IPS-18a (cell line): ENCODE measurements around the gene TNIK.
"Not testable (repeated sequence)": the region's sequence is repeated elsewhere in the genome, so short reads cannot be mapped to it uniquely, and the experiment has no call there.

Experiments
- H3K27ac ChIP-seq: one replicate; pipeline ENCODE4 v1.5.1; 2013; ENCODE audit warnings: low read length
- H3K27me3 ChIP-seq: one replicate; pipeline ENCODE4 v1.6.1; 2013; ENCODE audit warnings: mild to moderate bottlenecking, low read length; ENCODE audit not compliant: control insufficient read depth, insufficient read depth
- H3K36me3 ChIP-seq: one replicate; pipeline ENCODE4 v1.6.1; 2013; ENCODE audit warnings: low read depth, low read length; ENCODE audit not compliant: control insufficient read depth
- H3K4me1 ChIP-seq: one replicate; pipeline ENCODE4 v1.6.1; 2013; ENCODE audit warnings: low read depth, low read length; ENCODE audit not compliant: control insufficient read depth
- H3K4me3 ChIP-seq: one replicate; pipeline ENCODE4 v1.5.1; 2013; ENCODE audit warnings: low read length
- H3K9ac ChIP-seq: one replicate; pipeline ENCODE4 v1.6.1; 2013; ENCODE audit warnings: mild to moderate bottlenecking, low read length, moderate library complexity
- H3K9me3 ChIP-seq: one replicate; pipeline ENCODE4 v1.6.1; 2013; ENCODE audit warnings: low read depth, low read length; ENCODE audit not compliant: control insufficient read depth

Gene TNIK

DNA sequence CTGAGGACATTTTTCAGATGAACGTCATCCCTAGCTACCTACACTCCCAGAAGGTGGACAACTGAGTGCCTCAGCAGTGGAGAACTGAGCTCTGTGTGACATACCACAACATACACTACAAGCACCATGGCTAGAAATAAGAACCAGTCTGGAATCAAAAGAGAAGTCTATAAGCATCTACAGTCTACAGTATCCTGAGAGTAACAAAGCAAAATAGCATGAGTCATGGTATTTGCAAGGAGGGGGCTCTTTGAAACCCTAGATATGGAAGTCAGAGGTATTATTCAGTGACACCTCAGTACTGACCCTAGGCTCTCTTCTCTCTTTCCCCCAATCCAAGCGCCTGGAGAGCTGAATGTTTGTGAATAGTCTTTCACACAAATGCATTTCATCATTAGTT lies 87.5 kb downstream of the TNIK start:
- Histone ChIP-seq H3K36me3 (no peaks in the 10 kb centered on the region), H3K9me3 (no peaks in the 10 kb centered on the region), H3K27me3 (no peaks in the 10 kb centered on the region), H3K9ac (no peak overlapping the region), H3K4me1 (no peaks in the 10 kb centered on the region), H3K27ac (no peak overlapping the region), H3K4me3 (no peak overlapping the region)

DNA sequence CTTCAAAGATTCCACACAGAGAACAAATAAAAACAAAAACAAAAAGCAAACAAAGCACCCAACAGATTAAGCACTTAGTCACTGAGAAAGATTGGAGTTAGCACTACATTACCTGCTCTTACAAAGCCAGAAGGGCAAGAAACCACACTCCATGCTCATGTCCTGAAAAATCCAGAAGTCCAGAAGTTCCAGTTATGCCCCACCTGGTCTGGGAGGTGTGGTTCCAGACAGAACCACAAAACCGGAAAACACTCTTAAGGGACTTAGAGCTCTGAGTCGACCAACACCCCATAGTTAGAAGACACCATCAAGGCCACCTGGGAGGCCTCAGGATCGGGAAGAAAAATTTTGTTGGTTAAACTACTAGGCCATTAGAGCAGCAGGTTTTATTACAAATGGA lies 88.9 kb downstream of the TNIK start:
- Histone ChIP-seq H3K36me3 (no peaks in the 10 kb centered on the region), H3K9ac (no peak overlapping the region), H3K9me3 (no peaks in the 10 kb centered on the region), H3K4me1 (no peaks in the 10 kb centered on the region), H3K27me3 (no peaks in the 10 kb centered on the region), H3K27ac (no peak overlapping the region), H3K4me3 (no peak overlapping the region)

DNA sequence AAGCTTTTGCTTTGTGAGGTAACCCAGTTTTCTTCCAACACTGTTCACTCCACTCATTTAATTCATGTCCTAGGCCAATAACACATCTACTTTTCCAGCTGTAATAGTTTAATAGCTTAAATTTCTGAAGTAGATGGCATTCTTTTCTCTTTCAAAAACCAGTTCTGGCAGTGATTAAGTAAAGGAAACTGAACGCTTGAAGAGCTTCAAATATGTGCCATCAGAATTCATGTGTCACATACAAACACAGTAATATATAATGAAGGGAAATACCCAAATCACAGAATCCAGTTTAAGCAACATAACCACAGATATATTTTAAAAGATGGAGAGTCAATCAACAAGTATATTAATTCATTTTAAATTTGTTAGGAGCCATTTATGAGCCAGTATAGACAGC lies 91.0 kb downstream of the TNIK start:
- Histone ChIP-seq H3K4me1 (no peaks in the 10 kb centered on the region), H3K9me3 (no peaks in the 10 kb centered on the region), H3K27me3 (no peaks in the 10 kb centered on the region), H3K9ac (no peak overlapping the region), H3K27ac (no peak overlapping the region), H3K4me3 (no peak overlapping the region), H3K36me3 (no peaks in the 10 kb centered on the region)

DNA sequence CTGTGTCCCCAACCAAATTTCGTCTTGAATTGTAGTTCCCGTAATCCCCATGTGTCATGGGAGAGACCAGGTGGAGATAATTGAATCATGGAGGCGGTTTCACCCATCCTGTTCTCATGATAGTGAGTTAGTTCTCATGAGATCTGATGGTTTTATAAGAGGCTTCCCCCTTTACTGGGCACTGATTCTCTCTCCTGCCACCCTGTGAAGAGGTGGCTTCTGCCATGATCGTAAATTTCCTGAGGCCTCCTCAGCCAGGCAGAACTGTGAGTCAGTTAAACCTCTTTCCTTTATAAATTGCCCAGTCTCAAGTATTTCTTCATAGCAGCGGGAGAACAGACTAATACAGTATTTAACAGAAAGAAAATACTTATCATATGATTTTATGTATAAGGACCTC lies 93.5 kb downstream of the TNIK start:
- H3K27ac ChIP-seq, H3K27me3 ChIP-seq, H3K9me3 ChIP-seq, H3K9ac ChIP-seq, H3K4me1 ChIP-seq, H3K36me3 ChIP-seq, H3K4me3 ChIP-seq: not testable (repeated sequence)

DNA sequence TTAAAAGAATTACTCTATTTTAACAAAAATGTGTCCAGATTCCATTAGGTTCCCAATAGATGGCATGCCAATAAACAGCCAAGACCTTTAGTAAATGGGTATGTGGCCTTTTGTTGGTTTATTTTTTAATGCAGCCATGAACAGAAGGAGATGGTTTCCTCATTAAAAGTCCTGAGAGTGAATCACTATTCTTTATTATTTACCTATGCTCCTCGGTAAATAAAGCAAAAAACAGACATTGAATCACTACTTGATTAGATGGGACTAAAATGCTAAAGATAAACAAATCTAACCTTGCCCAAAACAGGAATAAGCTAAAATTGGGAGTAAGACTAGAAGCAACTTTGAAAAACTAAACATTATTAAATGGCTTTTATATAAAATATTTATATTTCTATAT lies 94.2 kb downstream of the TNIK start:
- H3K4me1 ChIP-seq: no peaks in the 10 kb centered on the region
- no peak overlapping the region for H3K4me3 ChIP-seq
- no peak overlapping the region for H3K9ac ChIP-seq
- H3K27me3 ChIP-seq: no peaks in the 10 kb centered on the region
- no peak overlapping the region for H3K27ac ChIP-seq
- no peaks in the 10 kb centered on the region for H3K36me3 ChIP-seq
- H3K9me3 ChIP-seq: no peaks in the 10 kb centered on the region

DNA sequence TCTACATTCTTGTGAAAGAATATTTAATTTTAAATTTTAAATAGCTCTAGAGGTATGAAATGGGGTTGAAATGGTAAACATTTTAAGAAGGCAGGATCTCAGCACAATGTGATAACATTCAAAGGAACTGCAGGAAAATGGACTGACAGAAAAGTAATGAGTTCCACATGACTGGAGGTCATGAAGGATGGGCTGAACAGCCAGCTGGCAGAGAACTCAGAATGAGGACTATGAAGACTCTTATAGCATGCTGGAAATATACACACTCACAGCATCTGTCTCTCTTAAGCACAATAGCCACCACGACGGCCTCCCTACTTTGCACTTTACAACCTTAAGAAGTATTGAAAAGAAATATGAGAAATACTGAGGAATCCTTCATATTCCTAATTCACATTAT lies 94.7 kb downstream of the TNIK start:
- Histone ChIP-seq H3K4me3 (no peak overlapping the region), H3K36me3 (no peaks in the 10 kb centered on the region), H3K9me3 (no peaks in the 10 kb centered on the region), H3K27me3 (no peaks in the 10 kb centered on the region), H3K9ac (no peak overlapping the region), H3K4me1 (no peaks in the 10 kb centered on the region), H3K27ac (no peak overlapping the region)

DNA sequence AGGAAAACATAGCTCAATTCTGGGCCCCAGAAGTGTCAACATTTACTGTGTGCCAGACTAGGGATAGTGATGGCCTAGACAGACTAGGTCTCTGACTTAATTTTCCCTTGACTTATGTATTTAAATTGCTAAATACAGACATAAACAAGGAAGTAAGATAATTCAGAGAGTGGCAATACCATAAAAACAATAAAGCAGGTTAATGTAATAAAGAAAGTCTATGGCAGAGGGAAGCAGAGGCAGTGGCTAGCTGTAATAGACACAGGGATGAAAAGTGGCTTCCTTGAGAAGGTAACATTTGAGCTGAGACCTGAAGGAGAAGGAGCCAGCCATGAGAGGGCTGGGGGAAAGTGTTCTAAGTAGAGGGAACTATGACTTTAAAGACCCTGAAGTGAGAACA lies 95.7 kb downstream of the TNIK start:
- H3K4me3 ChIP-seq: no peak overlapping the region
- H3K9me3 ChIP-seq: no peaks in the 10 kb centered on the region
- H3K27ac ChIP-seq: no peak overlapping the region
- no peaks in the 10 kb centered on the region for H3K4me1 ChIP-seq
- no peaks in the 10 kb centered on the region for H3K27me3 ChIP-seq
- no peaks in the 10 kb centered on the region for H3K36me3 ChIP-seq
- no peak overlapping the region for H3K9ac ChIP-seq

DNA sequence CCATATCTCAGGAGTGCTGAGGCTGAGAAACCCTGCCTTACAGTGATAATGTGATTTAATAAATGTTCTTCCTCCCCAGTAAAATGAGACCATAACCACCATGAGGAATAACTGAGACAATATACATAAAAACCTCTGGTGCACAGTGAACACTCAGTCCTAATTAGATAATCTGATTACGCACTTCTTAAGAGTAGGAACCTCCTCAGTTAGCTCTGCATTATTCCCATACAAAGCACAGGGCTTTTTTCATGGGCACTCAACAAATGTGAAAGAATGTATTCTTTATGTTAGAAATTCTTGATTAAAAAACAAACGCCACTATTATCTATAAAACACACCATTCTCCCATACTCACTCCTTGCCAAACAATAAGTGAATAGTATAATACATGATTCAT lies 97.0 kb downstream of the TNIK start:
- Histone ChIP-seq H3K9ac (no peak overlapping the region), H3K27me3 (no peaks in the 10 kb centered on the region), H3K27ac (no peak overlapping the region), H3K9me3 (no peaks in the 10 kb centered on the region), H3K36me3 (no peaks in the 10 kb centered on the region), H3K4me3 (no peak overlapping the region), H3K4me1 (no peaks in the 10 kb centered on the region)

DNA sequence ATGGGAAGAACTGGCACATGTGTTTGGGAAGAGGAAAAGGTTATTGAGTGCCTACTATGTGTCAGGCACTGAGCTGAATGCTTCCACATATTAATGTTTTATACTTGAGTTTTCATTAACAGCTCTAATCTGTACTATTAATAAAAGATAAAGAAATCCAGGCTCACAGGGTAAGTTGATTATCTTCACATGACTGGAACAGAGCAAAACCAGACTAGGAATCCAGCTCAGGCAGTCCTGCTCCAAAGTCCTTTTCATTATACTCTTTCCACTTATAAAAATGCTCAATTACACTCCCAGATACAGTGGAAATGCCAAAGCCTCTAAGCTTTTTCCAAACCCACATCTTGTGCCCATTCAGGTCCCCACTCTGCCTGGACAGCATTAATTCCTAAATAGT lies 97.6 kb downstream of the TNIK start:
- no peak overlapping the region for H3K27ac ChIP-seq
- no peaks in the 10 kb centered on the region for H3K27me3 ChIP-seq
- H3K36me3 ChIP-seq: no peaks in the 10 kb centered on the region
- H3K9me3 ChIP-seq: no peaks in the 10 kb centered on the region
- H3K4me1 ChIP-seq: no peaks in the 10 kb centered on the region
- no peak overlapping the region for H3K4me3 ChIP-seq
- H3K9ac ChIP-seq: no peak overlapping the region

DNA sequence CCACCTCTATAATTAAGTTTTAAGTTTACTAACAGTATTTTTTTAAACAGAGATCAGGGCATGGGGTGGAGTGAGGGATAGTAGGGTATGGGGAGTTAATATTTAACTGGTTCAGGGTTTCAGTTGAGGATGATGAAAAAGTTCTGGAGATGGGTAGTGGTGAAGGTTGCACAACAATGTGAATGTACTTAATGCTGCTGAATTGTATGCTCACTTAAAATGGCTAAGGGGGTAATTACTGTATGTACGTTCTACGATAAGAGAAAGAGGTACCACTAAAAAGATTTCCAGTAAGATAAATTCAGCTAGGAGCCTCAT lies 101.4 kb downstream of the TNIK start:
- H3K36me3 ChIP-seq: no peaks in the 10 kb centered on the region
- H3K4me3 ChIP-seq: no peak overlapping the region
- H3K4me1 ChIP-seq: peaks cover 13% of the 10 kb centered on the region
- H3K27me3 ChIP-seq: no peaks in the 10 kb centered on the region
- no peak overlapping the region for H3K9ac ChIP-seq
- no peak overlapping the region for H3K27ac ChIP-seq
- H3K9me3 ChIP-seq: no peaks in the 10 kb centered on the region

DNA sequence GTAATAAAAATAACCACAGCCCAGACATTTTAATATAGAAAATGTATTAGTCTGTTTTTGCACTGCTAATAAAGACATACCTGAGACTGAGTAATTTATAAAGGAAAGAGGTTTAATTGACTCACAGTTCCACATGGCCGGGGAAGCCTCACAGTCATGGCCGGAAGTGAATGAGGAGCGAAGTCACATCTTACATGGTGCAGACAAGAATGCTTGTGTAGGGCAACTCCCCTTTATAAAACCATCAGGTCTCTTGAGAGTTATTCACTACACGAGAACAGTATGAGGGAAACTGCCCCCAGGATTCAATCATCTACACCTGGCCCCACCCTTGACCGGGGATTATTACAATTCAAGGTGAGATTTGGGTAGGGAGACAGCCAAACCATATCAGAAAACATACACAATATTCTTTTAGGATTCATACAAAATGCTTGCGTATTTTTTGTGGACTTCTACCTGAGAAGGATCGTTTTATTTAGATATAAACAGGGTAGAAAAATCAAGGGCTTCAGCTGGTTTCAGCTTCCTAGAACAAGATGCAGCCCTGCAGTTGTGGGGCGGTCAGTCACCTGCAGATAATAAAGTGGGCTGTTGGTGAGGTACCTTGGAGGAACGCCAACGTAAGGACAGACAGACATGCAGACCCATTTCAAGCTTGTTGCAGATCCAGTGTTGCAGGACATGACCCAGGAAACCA lies 101.9 kb downstream of the TNIK start:
- H3K9ac ChIP-seq: no peak overlapping the region
- H3K27me3 ChIP-seq: no peaks in the 10 kb centered on the region
- H3K36me3 ChIP-seq: no peaks in the 10 kb centered on the region

DNA sequence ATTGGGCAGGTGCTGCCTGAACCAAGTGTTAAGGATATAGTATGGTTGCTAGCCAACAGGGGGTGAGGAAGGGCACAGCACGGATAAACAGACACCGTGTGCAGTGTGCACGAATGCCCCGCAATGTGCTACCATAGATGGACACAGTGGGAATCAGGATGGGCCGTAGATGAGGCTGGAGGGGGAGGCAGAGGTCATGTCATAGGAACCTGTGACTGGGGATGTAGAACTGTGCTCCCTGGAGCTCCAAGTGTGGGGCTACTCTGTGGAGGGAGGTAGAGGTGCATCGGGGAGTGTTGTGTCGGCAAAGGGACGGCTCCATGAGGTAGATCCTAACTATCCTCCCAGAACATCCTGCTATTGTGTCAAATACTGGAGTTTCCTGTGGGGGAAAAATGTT lies 102.5 kb downstream of the TNIK start:
- Histone ChIP-seq H3K27me3 (no peaks in the 10 kb centered on the region), H3K4me1 (peaks cover 15% of the 10 kb centered on the region)

More for the DNA sequence above, 101.9 kb downstream of the TNIK start:
- Histone ChIP-seq H3K4me3 (no peak overlapping the region), H3K4me1 (peaks cover 13% of the 10 kb centered on the region), H3K9me3 (no peaks in the 10 kb centered on the region), H3K27ac (no peak overlapping the region)

More for the DNA sequence above, 102.5 kb downstream of the TNIK start:
- H3K9ac ChIP-seq: no peak overlapping the region
- no peak overlapping the region for H3K27ac ChIP-seq
- H3K36me3 ChIP-seq: no peaks in the 10 kb centered on the region
- H3K9me3 ChIP-seq: no peaks in the 10 kb centered on the region
- no peak overlapping the region for H3K4me3 ChIP-seq
